Activated naive CD4-positive, alpha-beta T cell treated with anti-CD3 and anti-CD28 coated beads, Interleukin-2, amount 50 U/mL, for 24 hours (primary cell): Measurements from ENCODE around the gene DAPK1.

Experiments
- H3K27ac Mint-ChIP-seq: one replicate; pipeline ENCODE4 v1.8.0; 2021; ENCODE audit warnings: mild to moderate bottlenecking, mixed read lengths
- H3K27me3 Mint-ChIP-seq: one replicate; pipeline ENCODE4 v1.8.0; 2021; ENCODE audit warnings: mixed read lengths
- H3K36me3 Mint-ChIP-seq: one replicate; pipeline ENCODE4 v1.8.0; 2021; ENCODE audit warnings: mixed read lengths
- H3K4me1 Mint-ChIP-seq: one replicate; pipeline ENCODE4 v1.8.0; 2021; ENCODE audit warnings: mixed read lengths
- H3K4me3 Mint-ChIP-seq: one replicate; pipeline ENCODE4 v1.8.0; 2021; ENCODE audit warnings: mild to moderate bottlenecking, mixed read lengths
- H3K9me3 Mint-ChIP-seq: one replicate; pipeline ENCODE4 v1.8.0; 2021; ENCODE audit warnings: mixed read lengths

Gene DAPK1

GRCh38 chr9:87671478-87671877 is 173.8 kb downstream of the DAPK1 start:
- no peaks in the 10 kb centered on the region for H3K27me3 Mint-ChIP-seq
- H3K36me3 Mint-ChIP-seq: no peaks in the 10 kb centered on the region
- no peak overlapping the region for H3K27ac Mint-ChIP-seq
- no peaks in the 10 kb centered on the region for H3K4me1 Mint-ChIP-seq
- H3K4me3 Mint-ChIP-seq: no peak overlapping the region
- no peaks in the 10 kb centered on the region for H3K9me3 Mint-ChIP-seq

- Mint-ChIP-seq H3K9me3 (no peaks in the 10 kb centered on the region), H3K36me3 (no peaks in the 10 kb centered on the region)
Measured at GRCh38 chr9:87671925-87672324, 174.3 kb downstream of the DAPK1 start.

GRCh38 chr9:87672586-87672985 is 174.9 kb downstream of the DAPK1 start:
- H3K9me3 Mint-ChIP-seq: no peaks in the 10 kb centered on the region
- H3K4me1 Mint-ChIP-seq: no peaks in the 10 kb centered on the region
- H3K27me3 Mint-ChIP-seq: no peaks in the 10 kb centered on the region
- no peak overlapping the region for H3K4me3 Mint-ChIP-seq
- H3K36me3 Mint-ChIP-seq: no peaks in the 10 kb centered on the region
- no peak overlapping the region for H3K27ac Mint-ChIP-seq

More at GRCh38 chr9:87671925-87672324, 174.3 kb downstream of the DAPK1 start:
- no peak overlapping the region for H3K4me3 Mint-ChIP-seq
- H3K27ac Mint-ChIP-seq: no peak overlapping the region
- H3K4me1 Mint-ChIP-seq: no peaks in the 10 kb centered on the region
- H3K27me3 Mint-ChIP-seq: no peaks in the 10 kb centered on the region

GRCh38 chr9:87673446-87674120 is 175.9 kb downstream of the DAPK1 start:
- Mint-ChIP-seq H3K4me1 (peaks cover under 1% of the 10 kb centered on the region), H3K4me3 (no peak overlapping the region), H3K36me3 (no peaks in the 10 kb centered on the region), H3K27ac (no peak overlapping the region), H3K27me3 (no peaks in the 10 kb centered on the region), H3K9me3 (no peaks in the 10 kb centered on the region)

GRCh38 chr9:87674565-87675299 is 177.1 kb downstream of the DAPK1 start:
- Mint-ChIP-seq H3K4me3 (no peak overlapping the region), H3K27me3 (no peaks in the 10 kb centered on the region), H3K27ac (no peak overlapping the region), H3K4me1 (peaks cover 4% of the 10 kb centered on the region), H3K36me3 (no peaks in the 10 kb centered on the region), H3K9me3 (no peaks in the 10 kb centered on the region)

- H3K36me3 Mint-ChIP-seq: no peaks in the 10 kb centered on the region
- H3K9me3 Mint-ChIP-seq: no peaks in the 10 kb centered on the region
- no peaks in the 10 kb centered on the region for H3K27me3 Mint-ChIP-seq
- no peak overlapping the region for H3K4me3 Mint-ChIP-seq
- H3K27ac Mint-ChIP-seq: no peak overlapping the region
- peaks cover 4% of the 10 kb centered on the region for H3K4me1 Mint-ChIP-seq
Measured at GRCh38 chr9:87675906-87676515, 178.3 kb downstream of the DAPK1 start.

GRCh38 chr9:87676976-87677775 is 179.5 kb downstream of the DAPK1 start:
- Mint-ChIP-seq H3K4me3 (no peak overlapping the region), H3K9me3 (no peaks in the 10 kb centered on the region), H3K27me3 (no peaks in the 10 kb centered on the region), H3K27ac (no peak overlapping the region), H3K36me3 (no peaks in the 10 kb centered on the region), H3K4me1 (peaks cover 4% of the 10 kb centered on the region)

GRCh38 chr9:87677776-87678587 is 180.3 kb downstream of the DAPK1 start:
- no peaks in the 10 kb centered on the region for H3K9me3 Mint-ChIP-seq
- H3K36me3 Mint-ChIP-seq: peaks cover 2% of the 10 kb centered on the region
- H3K27me3 Mint-ChIP-seq: no peaks in the 10 kb centered on the region
- peaks cover 4% of the 10 kb centered on the region for H3K4me1 Mint-ChIP-seq
- no peak overlapping the region for H3K27ac Mint-ChIP-seq
- no peak overlapping the region for H3K4me3 Mint-ChIP-seq

- Mint-ChIP-seq H3K27ac (no peak overlapping the region), H3K4me3 (no peak overlapping the region), H3K4me1 (peaks cover 8% of the 10 kb centered on the region), H3K27me3 (no peaks in the 10 kb centered on the region), H3K9me3 (no peaks in the 10 kb centered on the region), H3K36me3 (peaks cover 2% of the 10 kb centered on the region)
Measured at GRCh38 chr9:87678650-87679355, 181.1 kb downstream of the DAPK1 start.

GRCh38 chr9:87681271-87682061 is 183.8 kb downstream of the DAPK1 start:
- no peak overlapping the region for H3K4me3 Mint-ChIP-seq
- peaks cover 23% of the 10 kb centered on the region for H3K4me1 Mint-ChIP-seq
- peaks cover 2% of the 10 kb centered on the region for H3K36me3 Mint-ChIP-seq
- no peak overlapping the region for H3K27ac Mint-ChIP-seq
- H3K27me3 Mint-ChIP-seq: no peaks in the 10 kb centered on the region
- H3K9me3 Mint-ChIP-seq: no peaks in the 10 kb centered on the region

GRCh38 chr9:87682085-87682484 is 184.4 kb downstream of the DAPK1 start:
- H3K36me3 Mint-ChIP-seq: peaks cover 2% of the 10 kb centered on the region
- no peak overlapping the region for H3K4me3 Mint-ChIP-seq
- H3K9me3 Mint-ChIP-seq: no peaks in the 10 kb centered on the region
- no peaks in the 10 kb centered on the region for H3K27me3 Mint-ChIP-seq
- no peak overlapping the region for H3K27ac Mint-ChIP-seq
- H3K4me1 Mint-ChIP-seq: peaks cover 23% of the 10 kb centered on the region

- Mint-ChIP-seq H3K4me3 (no peak overlapping the region), H3K27ac (no peak overlapping the region), H3K27me3 (no peaks in the 10 kb centered on the region), H3K36me3 (peaks cover 2% of the 10 kb centered on the region), H3K4me1 (peaks cover 23% of the 10 kb centered on the region), H3K9me3 (no peaks in the 10 kb centered on the region)
Measured at GRCh38 chr9:87682618-87683017, 185.0 kb downstream of the DAPK1 start.

GRCh38 chr9:87683751-87684626 is 186.3 kb downstream of the DAPK1 start:
- Mint-ChIP-seq H3K9me3 (no peaks in the 10 kb centered on the region), H3K4me3 (no peak overlapping the region), H3K4me1 (peaks cover 19% of the 10 kb centered on the region), H3K36me3 (peaks cover 2% of the 10 kb centered on the region), H3K27ac (no peak overlapping the region), H3K27me3 (no peaks in the 10 kb centered on the region)
